Naive thymus-derived CD4-positive, alpha-beta T cell (primary cell): Measurements from ENCODE around the gene GABRG3. TPM values are rescaled to one million over a fixed set of nuclear protein-coding genes. Genes with fewer than 3 reads are reported as not detected.

ENCODE experiments used
- ATAC-seq: fragments of 150-1000 bp; cut with Tn5 transposase; 2 replicates; pipeline ENCODE4 v1.10.0; 2021; ENCODE audit warnings: mild to moderate bottlenecking, moderate library complexity
- CTCF ChIA-PET: fragments of 350-600 bp; sonication (Branson Sonifier 250); formaldehyde crosslinking; loops from one replicate; lab custom pipeline; 2021; ENCODE audit warnings: antibody characterized with exemption; lab: Charles Lee
- POLR2A ChIA-PET: fragments of 350-600 bp; sonication (Branson Sonifier 250); formaldehyde crosslinking; loops from one replicate; lab custom pipeline; 2021; ENCODE audit warnings: antibody characterized with exemption, inconsistent platforms; lab: Charles Lee
- DNase-seq, 9 donors: peaks; one replicate each; pipeline versions ENCODE4 v3.0.0 to v3.0.0-alpha.2; 2020 to 2022; ENCODE audit warnings: mixed read lengths in 1 of 9
- H3K27ac ChIP-seq: one replicate; pipeline ENCODE4 v1.7.0; 2013; ENCODE audit warnings: mild to moderate bottlenecking, low read depth, low read length, moderate library complexity
- H3K27me3 ChIP-seq, 2 donors: one replicate each; pipeline ENCODE4 v1.7.0; 2013; ENCODE audit warnings: low read length in 2 of 2, mild to moderate bottlenecking in 2 of 2, moderate library complexity in 2 of 2; ENCODE audit not compliant: control insufficient read depth in 2 of 2, insufficient read depth in 2 of 2
- H3K36me3 ChIP-seq, 3 experiments: 1 replicate in 2 of 3; 2 replicates in 1 of 3; pipeline ENCODE4 v1.7.0; 2013; ENCODE audit warnings: low read length in 3 of 3, mild to moderate bottlenecking in 3 of 3, moderate library complexity in 1 of 3; ENCODE audit not compliant: insufficient read depth in 3 of 3, control insufficient read depth in 2 of 3
- H3K4me1 ChIP-seq, 2 donors: one replicate each; pipeline ENCODE4 v1.7.0; 2013; ENCODE audit warnings: low read length in 2 of 2, mild to moderate bottlenecking in 2 of 2, moderate library complexity in 1 of 2; ENCODE audit not compliant: control insufficient read depth in 2 of 2, insufficient read depth in 2 of 2
- H3K4me3 ChIP-seq: 2 replicates; pipeline ENCODE4 v1.7.0; 2013; ENCODE audit warnings: mild to moderate bottlenecking, low read length
- H3K9me3 ChIP-seq, 3 experiments: 1 replicate in 2 of 3; 2 replicates in 1 of 3; pipeline ENCODE4 v1.7.0; 2013; ENCODE audit warnings: low read length in 3 of 3; ENCODE audit not compliant: control insufficient read depth in 2 of 3
- H3K27ac Mint-ChIP-seq, 9 donors: one replicate each; pipeline ENCODE4 v1.8.0; 2020 to 2022; ENCODE audit warnings: mixed read lengths in 9 of 9, mild to moderate bottlenecking in 8 of 9, moderate library complexity in 5 of 9, inconsistent platforms in 2 of 9
- H3K27me3 Mint-ChIP-seq, 5 donors: one replicate each; pipeline ENCODE4 v1.8.0; 2021 to 2022; ENCODE audit warnings: mixed read lengths in 5 of 5, mild to moderate bottlenecking in 1 of 5
- H3K36me3 Mint-ChIP-seq, 5 donors: one replicate each; pipeline ENCODE4 v1.8.0; 2020 to 2022; ENCODE audit warnings: mixed read lengths in 5 of 5, mild to moderate bottlenecking in 3 of 5, inconsistent platforms in 1 of 5
- H3K4me1 Mint-ChIP-seq, 7 donors: one replicate each; pipeline ENCODE4 v1.8.0; 2020 to 2022; ENCODE audit warnings: mixed read lengths in 7 of 7, mild to moderate bottlenecking in 3 of 7, inconsistent platforms in 1 of 7
- H3K4me3 Mint-ChIP-seq, 10 donors: one replicate each; pipeline ENCODE4 v1.8.0; 2020 to 2022; ENCODE audit warnings: mild to moderate bottlenecking in 10 of 10, mixed read lengths in 10 of 10, moderate library complexity in 6 of 10, inconsistent platforms in 2 of 10
- H3K9me3 Mint-ChIP-seq, 11 donors: one replicate each; pipeline ENCODE4 v1.8.0; 2020 to 2022; ENCODE audit warnings: mixed read lengths in 11 of 11, mild to moderate bottlenecking in 4 of 11, inconsistent platforms in 1 of 11, moderate library complexity in 1 of 11
- intact Hi-C, 2 donors: fragments of 100-400 bp; cut with micrococcal nuclease; formaldehyde crosslinking; loops; one replicate each; pipeline ENCODE4 v1.15.1; 2023
- polyA plus RNA-seq, 2 donors: library from polyadenylated mRNA; unstranded; fragments of 300-500 nt; fragmentation: Illumina TruSeq; gene quantifications; one replicate each; pipeline ENCODE4 v1.2.3, GENCODE V29; 2021
- total RNA-seq, 6 experiments: library from RNA in 5 of 6; stranded (reverse) in 5 of 6; gene quantifications; 1 replicate in 5 of 6; 2 replicates in 1 of 6; pipeline ENCODE4 v1.2.3 and lab custom pipeline; 2021 to 2026

GABRG3 gene
- total and polyA plus RNA-seq, 7 experiments from 2014 or later: not detected

- Mint-ChIP-seq H3K9me3 (peaks cover 0 to 13% (median 5%) of the 10 kb centered on the region in 11 donors), H3K27ac (no peak overlapping the region), H3K36me3 (no peaks in the 10 kb centered on the region), H3K4me1 (peaks cover 0 to 1% (median 0%) of the 10 kb centered on the region in 7 donors), H3K27me3 (peaks cover 0 to 6% (median 0%) of the 10 kb centered on the region in 5 donors), H3K4me3 (no peak overlapping the region)
- DNase-seq: no peak
- Histone ChIP-seq H3K36me3 (no peaks in the 10 kb centered on the region), H3K9me3 (no peaks in the 10 kb centered on the region), H3K4me3 (no peak overlapping the region), H3K4me1 (no peaks in the 10 kb centered on the region), H3K27me3 (no peaks in the 10 kb centered on the region), H3K27ac (no peak overlapping the region)
- POLR2A ChIA-PET: no interaction called here
- intact Hi-C loops: no loop called here
- no peak for ATAC-seq
- CTCF ChIA-PET: no interaction called here
Measured at GRCh38 chr15:27458345-27459084, 487.5 kb downstream of the GABRG3 start.

DNA sequence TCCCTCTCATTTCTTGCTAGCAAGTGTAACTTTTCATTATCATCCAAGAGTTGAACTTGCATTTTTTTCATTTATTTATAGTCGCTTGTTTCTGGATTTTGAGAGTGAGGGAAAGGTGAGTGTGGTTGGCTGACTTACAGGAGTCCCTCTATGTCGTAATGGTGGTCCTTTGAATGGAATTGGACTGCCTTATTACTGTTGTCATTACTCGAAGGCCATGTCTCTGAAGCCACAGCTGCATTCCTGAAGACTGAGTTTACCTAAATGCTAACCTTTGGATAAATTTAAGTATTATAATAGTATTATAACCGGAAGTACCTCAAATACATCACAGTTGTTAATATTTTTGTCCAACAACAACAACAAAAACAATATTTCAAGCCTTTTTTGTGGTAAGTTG lies 488.9 kb downstream of the GABRG3 start:
- peaks cover 0 to 6% (median 0%) of the 10 kb centered on the region in 5 donors for H3K27me3 Mint-ChIP-seq
- Histone ChIP-seq H3K4me1 (no peaks in the 10 kb centered on the region), H3K9me3 (no peaks in the 10 kb centered on the region), H3K27me3 (no peaks in the 10 kb centered on the region), H3K36me3 (no peaks in the 10 kb centered on the region), H3K4me3 (no peak overlapping the region), H3K27ac (no peak overlapping the region)
- no peak for DNase-seq
- H3K4me3 Mint-ChIP-seq: no peak overlapping the region
- no peak overlapping the region for H3K27ac Mint-ChIP-seq
- intact Hi-C loops: no loop called here
- peaks cover 0 to 1% (median 0%) of the 10 kb centered on the region in 7 donors for H3K4me1 Mint-ChIP-seq
- POLR2A ChIA-PET: no interaction called here
- no peak for ATAC-seq
- CTCF ChIA-PET: no interaction called here
- no peaks in the 10 kb centered on the region for H3K36me3 Mint-ChIP-seq
- H3K9me3 Mint-ChIP-seq: peaks cover 0 to 13% (median 4%) of the 10 kb centered on the region in 11 donors

GRCh38 chr15:27461181-27461580 lies 490.2 kb downstream of the GABRG3 start:
- no peak overlapping the region for H3K4me3 ChIP-seq
- peaks cover 0 to 13% (median 4%) of the 10 kb centered on the region in 11 donors for H3K9me3 Mint-ChIP-seq
- no peak overlapping the region for H3K4me3 Mint-ChIP-seq
- H3K9me3 ChIP-seq: no peaks in the 10 kb centered on the region
- H3K4me1 Mint-ChIP-seq: peaks cover 0 to 1% (median 0%) of the 10 kb centered on the region in 7 donors
- POLR2A ChIA-PET: no interaction called here
- no peaks in the 10 kb centered on the region for H3K36me3 ChIP-seq
- H3K36me3 Mint-ChIP-seq: no peaks in the 10 kb centered on the region
- ATAC-seq (no peak), DNase-seq (no peak)
- H3K27me3 ChIP-seq: no peaks in the 10 kb centered on the region
- intact Hi-C loops: no loop called here
- no peaks in the 10 kb centered on the region for H3K4me1 ChIP-seq
- H3K27ac Mint-ChIP-seq: no peak overlapping the region
- CTCF ChIA-PET: no interaction called here
- H3K27me3 Mint-ChIP-seq: peaks cover 0 to 6% (median 0%) of the 10 kb centered on the region in 5 donors
- no peak overlapping the region for H3K27ac ChIP-seq

- Mint-ChIP-seq H3K4me1 (peaks cover 0 to 1% (median 0%) of the 10 kb centered on the region in 7 donors), H3K36me3 (no peaks in the 10 kb centered on the region), H3K27ac (no peak overlapping the region), H3K4me3 (no peak overlapping the region), H3K27me3 (peaks cover 0 to 6% (median 0%) of the 10 kb centered on the region in 5 donors), H3K9me3 (peaks cover 0 to 15% (median 6%) of the 10 kb centered on the region in 11 donors)
- no peak overlapping the region for H3K4me3 ChIP-seq
- POLR2A ChIA-PET: no interaction called here
- no peak overlapping the region for H3K27ac ChIP-seq
- no peak for ATAC-seq
- no peaks in the 10 kb centered on the region for H3K4me1 ChIP-seq
- CTCF ChIA-PET: no interaction called here
- intact Hi-C loops: no loop called here
- H3K36me3 ChIP-seq: no peaks in the 10 kb centered on the region
- no peak for DNase-seq
- H3K9me3 ChIP-seq: no peaks in the 10 kb centered on the region
- no peaks in the 10 kb centered on the region for H3K27me3 ChIP-seq
Measured at GRCh38 chr15:27463525-27464088, 492.6 kb downstream of the GABRG3 start.

GRCh38 chr15:27464941-27465612 lies 494.1 kb downstream of the GABRG3 start:
- ATAC-seq: no peak
- H3K27me3 Mint-ChIP-seq: peaks cover 0 to 6% (median 0%) of the 10 kb centered on the region in 5 donors
- no peaks in the 10 kb centered on the region for H3K27me3 ChIP-seq
- H3K4me1 Mint-ChIP-seq: peaks cover 0 to 1% (median 0%) of the 10 kb centered on the region in 7 donors
- H3K27ac ChIP-seq: no peak overlapping the region
- no peak overlapping the region for H3K27ac Mint-ChIP-seq
- POLR2A ChIA-PET: no interaction called here
- no peak for DNase-seq
- intact Hi-C loops: no loop called here
- H3K9me3 Mint-ChIP-seq: peaks cover 0 to 11% (median 3%) of the 10 kb centered on the region in 11 donors
- H3K4me3 ChIP-seq: no peak overlapping the region
- H3K36me3 Mint-ChIP-seq: no peaks in the 10 kb centered on the region
- no peaks in the 10 kb centered on the region for H3K36me3 ChIP-seq
- H3K9me3 ChIP-seq: no peaks in the 10 kb centered on the region
- CTCF ChIA-PET: no interaction called here
- H3K4me3 Mint-ChIP-seq: no peak overlapping the region
- no peaks in the 10 kb centered on the region for H3K4me1 ChIP-seq

DNA sequence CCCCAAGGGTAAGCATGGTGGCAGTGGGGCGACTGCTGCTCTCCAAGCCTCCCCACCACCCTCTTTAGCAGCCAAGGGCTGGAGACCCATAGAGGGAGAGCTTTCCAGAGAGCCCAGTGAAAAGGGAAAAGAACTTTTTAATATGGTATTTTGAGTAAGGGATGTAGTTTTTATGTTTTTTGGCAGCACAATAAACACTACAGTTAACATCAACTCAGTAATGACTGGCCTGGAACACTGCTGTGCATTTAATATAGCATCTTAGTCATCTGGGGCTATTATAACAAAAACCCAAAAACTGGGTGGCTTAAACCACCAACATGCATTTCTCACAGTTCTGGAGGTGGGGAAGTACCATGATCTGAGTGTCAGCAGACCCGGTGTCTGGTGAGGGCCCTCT lies 495.8 kb downstream of the GABRG3 start:
- H3K27me3 ChIP-seq: no peaks in the 10 kb centered on the region
- no peak overlapping the region for H3K4me3 Mint-ChIP-seq
- no peaks in the 10 kb centered on the region for H3K9me3 ChIP-seq
- CTCF ChIA-PET: no interaction called here
- H3K36me3 ChIP-seq: no peaks in the 10 kb centered on the region
- intact Hi-C loops: no loop called here
- peaks cover 0 to 1% (median 0%) of the 10 kb centered on the region in 7 donors for H3K4me1 Mint-ChIP-seq
- no peak overlapping the region for H3K27ac ChIP-seq
- H3K4me1 ChIP-seq: no peaks in the 10 kb centered on the region
- DNase-seq (no peak), ATAC-seq (no peak)
- H3K4me3 ChIP-seq: no peak overlapping the region
- H3K36me3 Mint-ChIP-seq: no peaks in the 10 kb centered on the region
- peaks cover 0 to 6% (median 0%) of the 10 kb centered on the region in 5 donors for H3K27me3 Mint-ChIP-seq
- no peak overlapping the region for H3K27ac Mint-ChIP-seq
- POLR2A ChIA-PET: no interaction called here
- H3K9me3 Mint-ChIP-seq: peaks cover 0 to 11% (median 6%) of the 10 kb centered on the region in 11 donors
